HepG2 (cell line): ENCODE results near the gene MIB2. TPM values are rescaled to one million over a fixed set of nuclear protein-coding genes. Genes with fewer than 3 reads are reported as not detected.

Experiments used
- GABPB1 ChIP-seq: IDR thresholded peaks from 2 replicates; pipeline ENCODE4 v1.6.1; 2016; ENCODE audit warnings: mild to moderate bottlenecking, missing genetic modification reagents, moderate library complexity, missing compliant biosample characterization
- HOXA7 ChIP-seq: sonication (generic); formaldehyde crosslinking; IDR thresholded peaks from 2 replicates; pipeline ENCODE4 v1.8.1; 2022; ENCODE audit warnings: mild to moderate bottlenecking, missing genetic modification reagents, moderate library complexity
- JDP2 ChIP-seq: sonication (generic); formaldehyde crosslinking; IDR thresholded peaks from 2 replicates; pipeline ENCODE4 v1.8.1; 2022; ENCODE audit warnings: missing genetic modification reagents, borderline replicate concordance
- MED8 ChIP-seq: sonication (generic); formaldehyde crosslinking; IDR thresholded peaks from 2 replicates; pipeline ENCODE4 v1.8.1; 2023; ENCODE audit warnings: mild to moderate bottlenecking, missing genetic modification reagents; ENCODE audit not compliant: insufficient replicate concordance
- MYC ChIP-seq: sonication (generic); formaldehyde crosslinking; IDR thresholded peaks from 2 replicates; pipeline ENCODE4 v1.9.0; 2021; ENCODE audit warnings: missing genetic modification reagents, borderline replicate concordance
- RXRA ChIP-seq: sonication (generic); formaldehyde crosslinking; IDR thresholded peaks from 2 replicates; pipeline ENCODE4 v1.5.1; 2020; ENCODE audit warnings: missing genetic modification reagents
- TBX3 ChIP-seq: fragments of 450-650 bp; IDR thresholded peaks from 2 replicates; pipeline ENCODE4 v1.6.1; 2017; ENCODE audit warnings: antibody characterized with exemption, mild to moderate bottlenecking, inconsistent platforms, borderline replicate concordance
- XBP1 ChIP-seq: sonication (generic); formaldehyde crosslinking; IDR thresholded peaks from 2 replicates; pipeline ENCODE4 v1.5.0; 2020; ENCODE audit warnings: missing genetic modification reagents
- ZNF792 ChIP-seq: IDR thresholded peaks from 2 replicates; pipeline ENCODE4 v1.6.1; 2016
- polyA plus RNA-seq, 8 experiments: library from polyadenylated mRNA; depleted of rRNA in 3 of 8; stranded (reverse) in 7 of 8; unstranded in 1 of 8; fragments of >200 nt; fragmentation: Illumina TruSeq in 4 of 8; extraction: Trizol in 4 of 8; gene quantifications; 2 replicates each; pipeline versions ENCODE4 v1.2.1 to v1.2.3, GENCODE V29; 2011 to 2016; ENCODE audit warnings: low read depth in 4 of 8, missing spikeins in 1 of 8, mixed read lengths in 1 of 8; ENCODE audit not compliant: insufficient read depth in 1 of 8
- total RNA-seq, 5 experiments: library from RNA; depleted of rRNA; stranded (reverse); fragments of >200 nt; fragmentation: Illumina TruSeq; extraction: Trizol; gene quantifications; 2 replicates each; pipeline ENCODE4 v1.2.3, GENCODE V29; 2016; ENCODE audit warnings: low read depth in 1 of 5
- TF ChIP-seq, protein P1 (sequence below): sonication (generic); formaldehyde crosslinking; IDR thresholded peaks from 2 replicates; pipeline ENCODE4 v1.5.1; 2020; ENCODE audit warnings: mild to moderate bottlenecking, missing genetic modification reagents, moderate library complexity
- TF ChIP-seq, protein P2 (sequence below): sonication (generic); formaldehyde crosslinking; IDR thresholded peaks from 2 replicates; pipeline ENCODE4 v1.5.1; 2020; ENCODE audit warnings: mild to moderate bottlenecking, missing genetic modification reagents
- TF ChIP-seq, protein P3 (sequence below): sonication (generic); formaldehyde crosslinking; conservative IDR thresholded peaks from 2 replicates; pipeline ENCODE4 v1.4.0; 2020; ENCODE audit warnings: mild to moderate bottlenecking, missing genetic modification reagents, moderate library complexity
- TF ChIP-seq, protein P4 (sequence below): sonication (generic); formaldehyde crosslinking; IDR thresholded peaks from 2 replicates; pipeline ENCODE4 v1.4.0; 2020; ENCODE audit warnings: missing genetic modification reagents
- TF ChIP-seq, protein P5 (sequence below): sonication (generic); formaldehyde crosslinking; IDR thresholded peaks from 2 replicates; pipeline ENCODE4 v1.5.0; 2020; ENCODE audit warnings: missing genetic modification reagents, mild to moderate bottlenecking, borderline replicate concordance

MIB2 gene
- total and polyA plus RNA-seq, 2 of the 13 experiments (the other 11 are each of a cell fraction or from before 2014, with no cell fraction given) = 19.9 to 30.4 TPM

DNA sequence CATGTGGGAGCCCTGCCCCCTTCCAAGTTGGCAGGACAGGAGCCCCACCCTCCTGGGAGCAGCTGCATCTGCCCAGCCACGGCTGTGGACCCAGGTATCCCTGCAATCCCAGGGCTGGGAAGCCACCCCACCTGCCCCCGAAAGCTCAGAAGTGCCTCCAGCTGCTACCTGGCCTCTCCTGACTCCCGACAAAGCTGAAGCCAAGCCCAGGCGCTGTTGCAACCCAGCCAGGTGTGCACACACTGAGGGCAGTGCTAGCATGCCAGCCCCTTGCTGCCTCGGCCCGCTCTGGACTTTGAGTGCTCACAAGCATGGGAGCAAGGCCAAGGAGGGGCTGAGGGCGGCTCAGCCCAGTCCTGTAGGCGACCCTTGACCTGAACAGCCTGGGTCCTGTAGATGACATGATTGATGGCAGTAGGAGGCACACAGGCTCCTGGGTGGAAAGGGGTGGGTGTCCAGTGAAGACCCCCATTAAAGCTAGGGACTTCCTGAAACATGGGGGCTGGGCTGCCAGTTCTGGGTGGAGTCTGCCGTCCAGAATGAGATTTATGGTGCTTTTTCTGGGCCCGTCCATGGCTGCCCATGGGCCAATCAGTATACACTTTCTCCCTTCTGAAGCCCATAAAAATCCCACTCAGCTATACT is 37.8 kb upstream of the MIB2 start (continued):
- TF ChIP-seq, protein P1, sequence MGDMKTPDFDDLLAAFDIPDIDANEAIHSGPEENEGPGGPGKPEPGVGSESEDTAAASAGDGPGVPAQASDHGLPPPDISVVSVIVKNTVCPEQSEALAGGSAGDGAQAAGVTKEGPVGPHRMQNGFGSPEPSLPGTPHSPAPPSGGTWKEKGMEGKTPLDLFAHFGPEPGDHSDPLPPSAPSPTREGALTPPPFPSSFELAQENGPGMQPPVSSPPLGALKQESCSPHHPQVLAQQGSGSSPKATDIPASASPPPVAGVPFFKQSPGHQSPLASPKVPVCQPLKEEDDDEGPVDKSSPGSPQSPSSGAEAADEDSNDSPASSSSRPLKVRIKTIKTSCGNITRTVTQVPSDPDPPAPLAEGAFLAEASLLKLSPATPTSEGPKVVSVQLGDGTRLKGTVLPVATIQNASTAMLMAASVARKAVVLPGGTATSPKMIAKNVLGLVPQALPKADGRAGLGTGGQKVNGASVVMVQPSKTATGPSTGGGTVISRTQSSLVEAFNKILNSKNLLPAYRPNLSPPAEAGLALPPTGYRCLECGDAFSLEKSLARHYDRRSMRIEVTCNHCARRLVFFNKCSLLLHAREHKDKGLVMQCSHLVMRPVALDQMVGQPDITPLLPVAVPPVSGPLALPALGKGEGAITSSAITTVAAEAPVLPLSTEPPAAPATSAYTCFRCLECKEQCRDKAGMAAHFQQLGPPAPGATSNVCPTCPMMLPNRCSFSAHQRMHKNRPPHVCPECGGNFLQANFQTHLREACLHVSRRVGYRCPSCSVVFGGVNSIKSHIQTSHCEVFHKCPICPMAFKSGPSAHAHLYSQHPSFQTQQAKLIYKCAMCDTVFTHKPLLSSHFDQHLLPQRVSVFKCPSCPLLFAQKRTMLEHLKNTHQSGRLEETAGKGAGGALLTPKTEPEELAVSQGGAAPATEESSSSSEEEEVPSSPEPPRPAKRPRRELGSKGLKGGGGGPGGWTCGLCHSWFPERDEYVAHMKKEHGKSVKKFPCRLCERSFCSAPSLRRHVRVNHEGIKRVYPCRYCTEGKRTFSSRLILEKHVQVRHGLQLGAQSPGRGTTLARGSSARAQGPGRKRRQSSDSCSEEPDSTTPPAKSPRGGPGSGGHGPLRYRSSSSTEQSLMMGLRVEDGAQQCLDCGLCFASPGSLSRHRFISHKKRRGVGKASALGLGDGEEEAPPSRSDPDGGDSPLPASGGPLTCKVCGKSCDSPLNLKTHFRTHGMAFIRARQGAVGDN (CRISPR knock-in tag) = peak; percentile 58
- TF ChIP-seq XBP1 (no peak), MYC (peak; percentile 22; the same call in 1 of the 2 replicates), GABPB1 (peak; percentile 11; the same call in 1 of the 2 replicates), JDP2 (CRISPR knock-in tag) (no peak), TBX3 (no peak), MED8 (CRISPR knock-in tag) (no peak), HOXA7 (CRISPR knock-in tag) (no peak), ZNF792 (CRISPR knock-in tag) (no peak), RXRA (CRISPR knock-in tag) (peak; percentile 16; the same call in 1 of the 2 replicates)
- TF ChIP-seq, protein P2, sequence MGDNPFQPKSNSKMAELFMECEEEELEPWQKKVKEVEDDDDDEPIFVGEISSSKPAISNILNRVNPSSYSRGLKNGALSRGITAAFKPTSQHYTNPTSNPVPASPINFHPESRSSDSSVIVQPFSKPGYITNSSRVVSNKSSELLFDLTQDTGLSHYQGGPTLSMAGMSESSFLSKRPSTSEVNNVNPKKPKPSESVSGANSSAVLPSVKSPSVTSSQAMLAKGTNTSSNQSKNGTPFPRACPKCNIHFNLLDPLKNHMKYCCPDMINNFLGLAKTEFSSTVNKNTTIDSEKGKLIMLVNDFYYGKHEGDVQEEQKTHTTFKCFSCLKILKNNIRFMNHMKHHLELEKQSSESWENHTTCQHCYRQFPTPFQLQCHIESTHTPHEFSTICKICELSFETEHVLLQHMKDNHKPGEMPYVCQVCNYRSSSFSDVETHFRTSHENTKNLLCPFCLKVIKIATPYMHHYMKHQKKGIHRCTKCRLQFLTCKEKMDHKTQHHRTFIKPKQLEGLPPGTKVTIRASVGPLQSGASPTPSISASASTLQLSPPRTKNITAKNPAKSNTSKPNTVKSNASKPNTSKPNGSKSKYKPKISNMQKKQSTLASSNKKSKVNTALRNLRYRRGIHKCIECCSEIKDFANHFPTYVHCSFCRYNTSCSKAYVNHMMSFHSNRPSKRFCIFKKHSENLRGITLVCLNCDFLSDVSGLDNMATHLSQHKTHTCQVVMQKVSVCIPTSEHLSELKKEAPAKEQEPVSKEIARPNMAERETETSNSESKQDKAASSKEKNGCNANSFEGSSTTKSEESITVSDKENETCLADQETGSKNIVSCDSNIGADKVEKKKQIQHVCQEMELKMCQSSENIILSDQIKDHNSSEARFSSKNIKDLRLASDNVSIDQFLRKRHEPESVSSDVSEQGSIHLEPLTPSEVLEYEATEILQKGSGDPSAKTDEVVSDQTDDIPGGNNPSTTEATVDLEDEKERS (CRISPR knock-in tag) = no peak
- TF ChIP-seq, protein P3, sequence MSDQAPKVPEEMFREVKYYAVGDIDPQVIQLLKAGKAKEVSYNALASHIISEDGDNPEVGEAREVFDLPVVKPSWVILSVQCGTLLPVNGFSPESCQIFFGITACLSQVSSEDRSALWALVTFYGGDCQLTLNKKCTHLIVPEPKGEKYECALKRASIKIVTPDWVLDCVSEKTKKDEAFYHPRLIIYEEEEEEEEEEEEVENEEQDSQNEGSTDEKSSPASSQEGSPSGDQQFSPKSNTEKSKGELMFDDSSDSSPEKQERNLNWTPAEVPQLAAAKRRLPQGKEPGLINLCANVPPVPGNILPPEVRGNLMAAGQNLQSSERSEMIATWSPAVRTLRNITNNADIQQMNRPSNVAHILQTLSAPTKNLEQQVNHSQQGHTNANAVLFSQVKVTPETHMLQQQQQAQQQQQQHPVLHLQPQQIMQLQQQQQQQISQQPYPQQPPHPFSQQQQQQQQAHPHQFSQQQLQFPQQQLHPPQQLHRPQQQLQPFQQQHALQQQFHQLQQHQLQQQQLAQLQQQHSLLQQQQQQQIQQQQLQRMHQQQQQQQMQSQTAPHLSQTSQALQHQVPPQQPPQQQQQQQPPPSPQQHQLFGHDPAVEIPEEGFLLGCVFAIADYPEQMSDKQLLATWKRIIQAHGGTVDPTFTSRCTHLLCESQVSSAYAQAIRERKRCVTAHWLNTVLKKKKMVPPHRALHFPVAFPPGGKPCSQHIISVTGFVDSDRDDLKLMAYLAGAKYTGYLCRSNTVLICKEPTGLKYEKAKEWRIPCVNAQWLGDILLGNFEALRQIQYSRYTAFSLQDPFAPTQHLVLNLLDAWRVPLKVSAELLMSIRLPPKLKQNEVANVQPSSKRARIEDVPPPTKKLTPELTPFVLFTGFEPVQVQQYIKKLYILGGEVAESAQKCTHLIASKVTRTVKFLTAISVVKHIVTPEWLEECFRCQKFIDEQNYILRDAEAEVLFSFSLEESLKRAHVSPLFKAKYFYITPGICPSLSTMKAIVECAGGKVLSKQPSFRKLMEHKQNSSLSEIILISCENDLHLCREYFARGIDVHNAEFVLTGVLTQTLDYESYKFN (CRISPR knock-in tag) = peak; percentile 36
- TF ChIP-seq, protein P4, sequence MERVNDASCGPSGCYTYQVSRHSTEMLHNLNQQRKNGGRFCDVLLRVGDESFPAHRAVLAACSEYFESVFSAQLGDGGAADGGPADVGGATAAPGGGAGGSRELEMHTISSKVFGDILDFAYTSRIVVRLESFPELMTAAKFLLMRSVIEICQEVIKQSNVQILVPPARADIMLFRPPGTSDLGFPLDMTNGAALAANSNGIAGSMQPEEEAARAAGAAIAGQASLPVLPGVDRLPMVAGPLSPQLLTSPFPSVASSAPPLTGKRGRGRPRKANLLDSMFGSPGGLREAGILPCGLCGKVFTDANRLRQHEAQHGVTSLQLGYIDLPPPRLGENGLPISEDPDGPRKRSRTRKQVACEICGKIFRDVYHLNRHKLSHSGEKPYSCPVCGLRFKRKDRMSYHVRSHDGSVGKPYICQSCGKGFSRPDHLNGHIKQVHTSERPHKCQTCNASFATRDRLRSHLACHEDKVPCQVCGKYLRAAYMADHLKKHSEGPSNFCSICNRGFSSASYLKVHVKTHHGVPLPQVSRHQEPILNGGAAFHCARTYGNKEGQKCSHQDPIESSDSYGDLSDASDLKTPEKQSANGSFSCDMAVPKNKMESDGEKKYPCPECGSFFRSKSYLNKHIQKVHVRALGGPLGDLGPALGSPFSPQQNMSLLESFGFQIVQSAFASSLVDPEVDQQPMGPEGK (CRISPR knock-in tag) = peak; percentile 31; the same call in 1 of the 2 replicates
- TF ChIP-seq, protein P5, sequence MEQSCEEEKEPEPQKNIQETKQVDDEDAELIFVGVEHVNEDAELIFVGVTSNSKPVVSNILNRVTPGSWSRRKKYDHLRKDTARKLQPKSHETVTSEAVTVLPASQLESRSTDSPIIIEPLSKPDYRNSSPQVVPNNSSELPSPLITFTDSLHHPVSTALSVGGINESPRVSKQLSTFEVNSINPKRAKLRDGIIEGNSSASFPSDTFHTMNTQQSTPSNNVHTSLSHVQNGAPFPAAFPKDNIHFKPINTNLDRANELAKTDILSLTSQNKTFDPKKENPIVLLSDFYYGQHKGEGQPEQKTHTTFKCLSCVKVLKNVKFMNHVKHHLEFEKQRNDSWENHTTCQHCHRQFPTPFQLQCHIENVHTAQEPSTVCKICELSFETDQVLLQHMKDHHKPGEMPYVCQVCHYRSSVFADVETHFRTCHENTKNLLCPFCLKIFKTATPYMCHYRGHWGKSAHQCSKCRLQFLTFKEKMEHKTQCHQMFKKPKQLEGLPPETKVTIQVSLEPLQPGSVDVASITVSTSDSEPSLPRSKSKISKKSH (CRISPR knock-in tag) = peak; percentile 62; the same call in 1 of the 2 replicates
